VCaP (cell line): Measurements from ENCODE around the gene SEMA3A.

Experiments
- H3K27ac ChIP-seq: fragments of 450-650 bp; 2 replicates; pipeline ENCODE4 v1.5.1; 2017
- TF ChIP-seq, protein P1 (sequence below): fragments of 450-650 bp; conservative IDR thresholded peaks from 2 replicates; pipeline ENCODE4 v1.5.1; 2017; ENCODE audit warnings: mild to moderate bottlenecking, moderate library complexity

Gene SEMA3A

DNA sequence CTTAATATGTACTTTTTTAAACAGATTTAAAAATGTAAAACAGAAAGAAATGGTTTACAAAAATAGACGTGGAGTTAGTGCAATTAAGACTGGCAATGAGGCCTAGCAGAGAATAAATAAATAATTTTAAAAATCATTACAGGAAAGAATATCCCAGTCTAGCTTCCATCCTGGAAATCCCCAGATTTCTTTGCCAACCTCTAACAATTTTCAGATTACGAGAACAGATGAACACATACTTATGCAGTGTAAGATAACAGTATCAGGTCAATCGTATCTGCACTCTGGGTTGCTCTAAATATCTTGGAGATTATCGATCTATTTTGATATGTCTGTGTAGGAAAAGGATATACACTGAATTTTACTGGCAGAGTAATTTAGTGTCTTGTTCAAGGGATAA, 210.5 kb downstream of the SEMA3A start:
- TF ChIP-seq, protein P1, sequence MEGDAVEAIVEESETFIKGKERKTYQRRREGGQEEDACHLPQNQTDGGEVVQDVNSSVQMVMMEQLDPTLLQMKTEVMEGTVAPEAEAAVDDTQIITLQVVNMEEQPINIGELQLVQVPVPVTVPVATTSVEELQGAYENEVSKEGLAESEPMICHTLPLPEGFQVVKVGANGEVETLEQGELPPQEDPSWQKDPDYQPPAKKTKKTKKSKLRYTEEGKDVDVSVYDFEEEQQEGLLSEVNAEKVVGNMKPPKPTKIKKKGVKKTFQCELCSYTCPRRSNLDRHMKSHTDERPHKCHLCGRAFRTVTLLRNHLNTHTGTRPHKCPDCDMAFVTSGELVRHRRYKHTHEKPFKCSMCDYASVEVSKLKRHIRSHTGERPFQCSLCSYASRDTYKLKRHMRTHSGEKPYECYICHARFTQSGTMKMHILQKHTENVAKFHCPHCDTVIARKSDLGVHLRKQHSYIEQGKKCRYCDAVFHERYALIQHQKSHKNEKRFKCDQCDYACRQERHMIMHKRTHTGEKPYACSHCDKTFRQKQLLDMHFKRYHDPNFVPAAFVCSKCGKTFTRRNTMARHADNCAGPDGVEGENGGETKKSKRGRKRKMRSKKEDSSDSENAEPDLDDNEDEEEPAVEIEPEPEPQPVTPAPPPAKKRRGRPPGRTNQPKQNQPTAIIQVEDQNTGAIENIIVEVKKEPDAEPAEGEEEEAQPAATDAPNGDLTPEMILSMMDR, result no peak
- no peak overlapping the region for H3K27ac ChIP-seq

DNA sequence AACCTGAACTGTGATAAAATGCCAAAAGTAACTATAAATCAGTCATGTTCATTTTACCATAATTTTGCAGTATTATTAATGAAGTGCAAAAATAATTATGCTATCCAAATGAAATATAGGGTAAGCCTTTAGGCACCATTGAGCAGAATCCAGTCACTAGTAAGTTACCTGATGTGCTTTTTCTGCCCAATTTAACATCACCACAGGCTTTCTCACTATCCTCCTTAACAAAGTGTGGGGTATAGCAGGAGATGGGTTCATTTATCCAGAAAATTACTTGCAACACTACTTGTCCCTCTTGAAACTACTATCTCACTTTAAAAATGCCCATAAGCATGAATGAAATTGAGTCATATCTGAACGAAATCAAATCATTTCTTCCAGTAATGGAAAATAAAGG, 211.0 kb downstream of the SEMA3A start:
- TF ChIP-seq, protein P1, result no peak
- H3K27ac ChIP-seq, result no peak overlapping the region

DNA sequence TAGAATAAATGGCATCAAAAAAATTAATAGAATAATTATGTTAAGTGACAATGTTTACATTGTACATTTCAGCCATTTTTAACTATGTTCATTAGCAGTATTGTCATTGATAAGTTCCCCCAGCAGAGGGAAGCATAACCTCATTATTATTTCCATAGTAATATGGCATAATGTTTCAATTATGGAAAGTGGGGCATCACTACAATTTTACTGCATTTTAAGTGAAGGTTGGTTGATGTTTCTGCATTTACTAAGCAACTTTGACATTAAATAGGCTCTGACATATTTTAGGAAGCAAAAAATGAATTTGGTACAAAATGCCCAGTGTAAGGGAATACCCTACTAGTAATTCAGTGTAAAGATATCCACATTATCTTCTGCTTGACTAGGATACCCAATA, 218.3 kb downstream of the SEMA3A start:
- TF ChIP-seq, protein P1, result peak; percentile 74
- H3K27ac ChIP-seq, result no peak overlapping the region

DNA sequence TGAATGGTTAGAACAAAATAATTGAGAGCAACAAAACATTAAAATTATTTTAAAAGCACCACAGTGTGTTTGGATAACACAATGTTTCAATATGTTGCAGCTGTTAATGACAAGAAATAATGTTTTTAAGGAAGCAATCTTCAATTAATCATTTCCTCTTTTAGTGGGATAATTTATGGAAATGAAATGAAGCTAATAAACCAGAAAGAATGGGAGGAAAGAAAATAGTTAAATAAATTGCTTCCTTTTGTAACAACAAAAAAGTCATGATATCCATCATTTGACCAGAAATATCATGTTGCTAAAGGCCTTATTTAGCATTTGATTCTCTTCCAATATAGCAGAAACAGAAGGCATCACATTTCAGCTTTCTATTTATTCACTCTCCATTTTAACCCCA, 224.5 kb downstream of the SEMA3A start:
- no peak overlapping the region for H3K27ac ChIP-seq
- TF ChIP-seq, protein P1, result no peak

DNA sequence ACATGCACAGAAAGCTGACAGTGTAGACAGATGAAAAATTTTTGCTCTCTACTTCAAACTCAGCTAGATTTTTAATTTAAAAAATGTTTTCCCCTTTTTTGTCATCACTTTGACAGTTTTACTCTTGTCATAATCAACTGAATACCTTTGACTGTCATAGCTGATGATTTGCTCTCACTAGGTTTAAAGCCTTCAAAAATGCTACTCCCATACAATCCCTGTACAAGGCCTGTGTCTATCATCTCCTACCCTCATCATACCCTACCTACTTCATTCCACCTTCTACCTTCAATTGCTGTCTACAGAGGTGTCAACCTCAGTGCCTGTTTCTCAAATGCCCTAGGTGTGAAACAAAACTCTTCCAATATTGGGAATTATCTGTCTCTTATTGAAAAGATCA, 230.3 kb downstream of the SEMA3A start:
- H3K27ac ChIP-seq, result no peak overlapping the region
- TF ChIP-seq, protein P1, result no peak

DNA sequence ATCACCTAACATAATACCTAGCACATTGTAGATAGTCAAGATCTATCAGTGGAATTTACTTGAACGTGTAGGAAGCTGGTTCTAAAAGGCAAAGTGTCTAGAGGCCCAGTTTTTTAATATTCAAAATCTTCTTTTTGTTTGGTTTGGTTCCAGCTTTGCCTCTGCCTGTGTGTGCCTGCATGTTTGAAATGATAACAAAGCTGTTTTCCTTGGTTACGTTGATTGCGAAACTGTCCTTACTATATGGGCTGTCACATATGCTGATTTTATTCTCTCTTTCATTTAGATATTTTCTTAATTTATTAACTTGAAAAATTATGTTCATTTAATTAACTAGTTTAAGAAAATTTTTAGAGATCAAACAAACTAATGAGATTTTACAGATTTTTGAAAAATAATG, 237.3 kb downstream of the SEMA3A start:
- H3K27ac ChIP-seq, result no peak overlapping the region
- TF ChIP-seq, protein P1, result no peak

DNA sequence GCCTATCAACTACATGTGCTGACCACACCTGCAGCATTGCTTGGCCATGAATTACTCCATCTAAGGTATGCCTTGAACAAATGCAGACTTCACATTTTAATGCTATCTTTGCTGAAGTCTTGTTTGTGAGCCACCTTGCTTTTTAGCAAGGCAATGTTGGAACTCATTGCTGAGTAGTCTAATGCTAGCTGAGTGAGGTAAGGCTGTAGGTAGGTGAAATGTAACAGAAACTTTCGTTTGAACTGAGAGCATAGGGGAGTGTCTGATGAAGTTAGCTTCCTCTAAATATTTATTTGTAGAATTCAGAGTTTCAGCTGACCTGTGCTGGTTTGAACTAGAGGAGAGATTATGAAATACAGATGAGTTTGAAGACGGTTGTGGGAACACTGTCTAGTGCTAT, 238.5 kb downstream of the SEMA3A start:
- H3K27ac ChIP-seq, result no peak overlapping the region
- TF ChIP-seq, protein P1, result no peak

DNA sequence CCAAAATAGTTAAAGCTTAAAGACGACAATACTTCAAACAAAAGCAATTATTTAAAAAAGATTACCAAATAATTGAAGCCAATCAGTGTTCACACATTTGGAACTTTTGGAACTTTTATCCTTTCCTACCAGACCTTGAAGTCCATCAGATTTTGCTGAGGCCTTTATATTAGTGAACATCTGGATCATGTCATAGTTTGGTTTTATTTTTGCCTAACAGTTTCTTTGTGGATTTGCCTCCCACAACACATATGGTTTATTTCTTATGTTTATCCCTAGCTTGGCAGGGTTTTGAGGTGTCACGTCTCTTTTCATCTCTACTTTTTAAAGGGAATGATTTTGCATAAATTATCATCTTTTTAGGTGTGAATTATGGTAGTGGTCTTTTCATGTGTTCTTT, 242.4 kb downstream of the SEMA3A start:
- TF ChIP-seq, protein P1, result no peak
- no peak overlapping the region for H3K27ac ChIP-seq
